Testis (tissue), 2 donors: Measurements from ENCODE around the gene WWP2.

Experiments
- POLR2A ChIP-seq: fragments of 450-650 bp; IDR thresholded peaks from one replicate; pipeline ENCODE4 v1.6.1; 2017; ENCODE audit warnings: antibody characterized with exemption, mild to moderate bottlenecking, moderate library complexity
- TF ChIP-seq, protein P1 (sequence below), 3 experiments: fragments of 450-650 bp in 2 of 3; fragments of 200-600 bp in 1 of 3; sonication (generic) in 1 of 3; IDR thresholded peaks; one replicate each; pipeline ENCODE4 v1.5.1; 2016 to 2019; ENCODE audit warnings: antibody characterized with exemption in 3 of 3, mild to moderate bottlenecking in 2 of 3, moderate library complexity in 1 of 3

DNA sequence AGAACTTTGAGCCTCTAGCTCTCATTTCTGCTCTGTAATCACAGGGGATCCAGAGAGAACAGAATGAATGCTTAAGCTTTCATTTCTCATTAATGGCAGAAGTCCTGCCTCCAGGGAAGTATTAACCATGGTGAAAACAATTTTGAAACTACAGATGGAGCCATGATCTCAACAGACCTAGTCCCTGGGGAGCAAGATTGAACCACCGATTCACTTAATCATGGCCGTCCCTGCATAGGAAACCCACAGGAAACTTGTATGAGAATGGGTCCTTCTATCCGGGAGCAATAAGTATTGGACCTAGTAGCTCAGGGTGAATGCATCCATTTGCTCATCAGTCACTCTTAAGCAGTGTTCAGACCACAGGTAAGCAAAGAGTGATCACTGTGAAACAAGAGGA lies 148.8 kb downstream of the WWP2 start:
- TF ChIP-seq, protein P1, sequence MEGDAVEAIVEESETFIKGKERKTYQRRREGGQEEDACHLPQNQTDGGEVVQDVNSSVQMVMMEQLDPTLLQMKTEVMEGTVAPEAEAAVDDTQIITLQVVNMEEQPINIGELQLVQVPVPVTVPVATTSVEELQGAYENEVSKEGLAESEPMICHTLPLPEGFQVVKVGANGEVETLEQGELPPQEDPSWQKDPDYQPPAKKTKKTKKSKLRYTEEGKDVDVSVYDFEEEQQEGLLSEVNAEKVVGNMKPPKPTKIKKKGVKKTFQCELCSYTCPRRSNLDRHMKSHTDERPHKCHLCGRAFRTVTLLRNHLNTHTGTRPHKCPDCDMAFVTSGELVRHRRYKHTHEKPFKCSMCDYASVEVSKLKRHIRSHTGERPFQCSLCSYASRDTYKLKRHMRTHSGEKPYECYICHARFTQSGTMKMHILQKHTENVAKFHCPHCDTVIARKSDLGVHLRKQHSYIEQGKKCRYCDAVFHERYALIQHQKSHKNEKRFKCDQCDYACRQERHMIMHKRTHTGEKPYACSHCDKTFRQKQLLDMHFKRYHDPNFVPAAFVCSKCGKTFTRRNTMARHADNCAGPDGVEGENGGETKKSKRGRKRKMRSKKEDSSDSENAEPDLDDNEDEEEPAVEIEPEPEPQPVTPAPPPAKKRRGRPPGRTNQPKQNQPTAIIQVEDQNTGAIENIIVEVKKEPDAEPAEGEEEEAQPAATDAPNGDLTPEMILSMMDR (IDR thresholded peaks at IDR 0.05): no peak
- no peak for TF ChIP-seq POLR2A
